Large intestine (tissue), 3 donors: Measurements from ENCODE around the gene LRCOL1. TPM values are rescaled to one million over a fixed set of nuclear protein-coding genes. Genes with fewer than 3 reads are reported as not detected.

Experiments
- DNase-seq, 2 donors: peaks; one replicate each; pipeline versions ENCODE4 v3.0.0 to v3.0.0-alpha.2; 2013
- H3K27ac ChIP-seq: one replicate; pipeline ENCODE4 v1.5.1; 2013; ENCODE audit warnings: low read length
- H3K27me3 ChIP-seq: 2 replicates; pipeline ENCODE4 v1.6.1; 2013; ENCODE audit warnings: low read length; ENCODE audit not compliant: control insufficient read depth, insufficient read depth
- H3K36me3 ChIP-seq: 2 replicates; pipeline ENCODE4 v1.6.1; 2013; ENCODE audit warnings: low read length; ENCODE audit not compliant: control insufficient read depth, insufficient read depth
- H3K4me1 ChIP-seq: one replicate; pipeline ENCODE4 v1.6.1; 2013; ENCODE audit warnings: low read length; ENCODE audit not compliant: control insufficient read depth, insufficient read depth
- H3K4me3 ChIP-seq: one replicate; pipeline ENCODE4 v1.5.1; 2013; ENCODE audit warnings: low read length
- H3K9me3 ChIP-seq: one replicate; pipeline ENCODE4 v1.6.1; 2013; ENCODE audit warnings: mild to moderate bottlenecking, low read depth, low read length, moderate library complexity; ENCODE audit not compliant: control insufficient read depth
- WGBS: methylation state at CpG from one replicate; pipeline ENCODE4 v1.1.5; 2013; ENCODE audit warnings: low lambda C conversion rate; ENCODE audit not compliant: insufficient coverage; 5-methylcytosine and 5-hydroxymethylcytosine counted together
- polyA plus RNA-seq: library from polyadenylated mRNA; unstranded; fragments of 120-200 nt; gene quantifications from one replicate; pipeline ENCODE4 v1.2.1, GENCODE V29; 2013

Gene LRCOL1
- polyA plus RNA-seq, 1 donor: 0.40 TPM

GRCh38 chr12:132617822-132618682 is 7.7 kb upstream of the LRCOL1 start:
- 65% methylated on average over 5 of the region's 51 CpGs for WGBS
- Histone ChIP-seq H3K4me3 (peak overlapping the region; percentile 3), H3K4me1 (peaks cover 8% of the 10 kb centered on the region), H3K36me3 (no peaks in the 10 kb centered on the region), H3K27me3 (peaks cover 52% of the 10 kb centered on the region), H3K9me3 (peaks cover 23% of the 10 kb centered on the region), H3K27ac (no peak overlapping the region)
- DNase-seq: no peak

GRCh38 chr12:132617135-132617701 is 6.8 kb upstream of the LRCOL1 start:
- DNase-seq: no peak
- Histone ChIP-seq H3K4me3 (no peak overlapping the region), H3K27ac (no peak overlapping the region), H3K4me1 (peaks cover 5% of the 10 kb centered on the region), H3K27me3 (peaks cover 52% of the 10 kb centered on the region), H3K9me3 (peaks cover 23% of the 10 kb centered on the region), H3K36me3 (no peaks in the 10 kb centered on the region)
- no CpG with 5 or more reads among the region's 4 CpGs for WGBS

GRCh38 chr12:132615579-132616038 is 5.2 kb upstream of the LRCOL1 start:
- no CpG with 5 or more reads among the region's 16 CpGs for WGBS
- H3K27ac ChIP-seq: no peak overlapping the region
- H3K36me3 ChIP-seq: no peaks in the 10 kb centered on the region
- H3K9me3 ChIP-seq: peaks cover 33% of the 10 kb centered on the region
- H3K27me3 ChIP-seq: peaks cover 63% of the 10 kb centered on the region
- no peak overlapping the region for H3K4me3 ChIP-seq
- no peak for DNase-seq
- peaks cover 5% of the 10 kb centered on the region for H3K4me1 ChIP-seq

GRCh38 chr12:132614861-132615578 is 4.6 kb upstream of the LRCOL1 start:
- Histone ChIP-seq H3K27me3 (peaks cover 63% of the 10 kb centered on the region), H3K36me3 (no peaks in the 10 kb centered on the region), H3K27ac (no peak overlapping the region), H3K9me3 (peaks cover 34% of the 10 kb centered on the region), H3K4me1 (peaks cover 2% of the 10 kb centered on the region), H3K4me3 (no peak overlapping the region)
- peak; percentile 70 to 73 for DNase-seq
- WGBS: no CpG with 5 or more reads among the region's 18 CpGs

GRCh38 chr12:132614029-132614428 is 3.6 kb upstream of the LRCOL1 start:
- DNase-seq: no peak

GRCh38 chr12:132611620-132612019 is 1.2 kb upstream of the LRCOL1 start:
- peaks cover 67% of the 10 kb centered on the region for H3K27me3 ChIP-seq
- WGBS: no CpG with 5 or more reads among the region's 10 CpGs
- no peaks in the 10 kb centered on the region for H3K36me3 ChIP-seq
- peaks cover 3% of the 10 kb centered on the region for H3K4me1 ChIP-seq
- H3K27ac ChIP-seq: no peak overlapping the region
- no peak for DNase-seq
- no peak overlapping the region for H3K4me3 ChIP-seq
- H3K9me3 ChIP-seq: peaks cover 20% of the 10 kb centered on the region

More at GRCh38 chr12:132614029-132614428, 3.6 kb upstream of the LRCOL1 start:
- no peak overlapping the region for H3K27ac ChIP-seq
- WGBS: no CpG with 5 or more reads among the region's 5 CpGs
- H3K9me3 ChIP-seq: peaks cover 30% of the 10 kb centered on the region
- H3K4me1 ChIP-seq: no peaks in the 10 kb centered on the region
- no peaks in the 10 kb centered on the region for H3K36me3 ChIP-seq
- H3K27me3 ChIP-seq: peaks cover 63% of the 10 kb centered on the region
- no peak overlapping the region for H3K4me3 ChIP-seq

- no peak overlapping the region for H3K4me3 ChIP-seq
- peaks cover 17% of the 10 kb centered on the region for H3K9me3 ChIP-seq
- DNase-seq: no peak
- WGBS: no CpG with 5 or more reads among the region's 33 CpGs
- peaks cover 3% of the 10 kb centered on the region for H3K4me1 ChIP-seq
- H3K27ac ChIP-seq: no peak overlapping the region
- no peaks in the 10 kb centered on the region for H3K36me3 ChIP-seq
- H3K27me3 ChIP-seq: peaks cover 68% of the 10 kb centered on the region
These were observed 652 bp upstream of the LRCOL1 start for GRCh38 chr12:132610866-132611602.

GRCh38 chr12:132608231-132609171 is 1.9 kb downstream of the LRCOL1 start:
- Histone ChIP-seq H3K27ac (no peak overlapping the region), H3K4me3 (no peak overlapping the region), H3K36me3 (no peaks in the 10 kb centered on the region), H3K9me3 (peaks cover 23% of the 10 kb centered on the region), H3K4me1 (peaks cover 7% of the 10 kb centered on the region), H3K27me3 (peaks cover 78% of the 10 kb centered on the region)
- no peak for DNase-seq
- no CpG with 5 or more reads among the region's 25 CpGs for WGBS

- H3K27me3 ChIP-seq: peaks cover 92% of the 10 kb centered on the region
These were observed 3.5 kb downstream of the LRCOL1 start for GRCh38 chr12:132606927-132607326.

More at GRCh38 chr12:132606927-132607326, 3.5 kb downstream of the LRCOL1 start:
- Histone ChIP-seq H3K4me3 (no peak overlapping the region), H3K9me3 (peaks cover 27% of the 10 kb centered on the region), H3K36me3 (no peaks in the 10 kb centered on the region), H3K27ac (no peak overlapping the region), H3K4me1 (peaks cover 14% of the 10 kb centered on the region)
- no peak for DNase-seq
- WGBS: no CpG with 5 or more reads among the region's 19 CpGs
